SK-N-SH treated with all-trans-retinoic acid at 6 μM for 48 hours (cell line): ENCODE data around the gene COX5A.
A peak's percentile ranks its signal among the peaks of the same experiment; 100 is the strongest.
"Not testable (repeated sequence)": the region's sequence is repeated elsewhere in the genome, so short reads cannot be mapped to it uniquely, and the experiment has no call there.

ENCODE experiments used
- ATAC-seq: fragments of 200-7000 bp; cut with Tn5 transposase; 3 replicates; pipeline ENCODE4 v1.9.1; 2020; ENCODE audit warnings: mild to moderate bottlenecking, moderate library complexity
- ARNTL ChIP-seq: fragments of 450-650 bp; formaldehyde crosslinking; IDR thresholded peaks from 2 replicates; pipeline ENCODE4 v1.5.0; 2020; ENCODE audit warnings: low read depth, mild to moderate bottlenecking, moderate library complexity, borderline replicate concordance
- BACH2 ChIP-seq: fragments of 250-450 bp; sonication (Bioruptor Pico); IDR thresholded peaks from 2 replicates; pipeline ENCODE4 v1.9.0; 2021; ENCODE audit warnings: mild to moderate bottlenecking, borderline replicate concordance
- CREB5 ChIP-seq: fragments of 250-450 bp; sonication (Bioruptor Pico); IDR thresholded peaks from 2 replicates; pipeline ENCODE4 v1.5.1; 2020; ENCODE audit warnings: low read depth, mild to moderate bottlenecking, moderate library complexity
- CSDC2 ChIP-seq: fragments of 250-450 bp; sonication (Bioruptor Pico); IDR thresholded peaks from 2 replicates; pipeline ENCODE4 v1.5.0; 2020; ENCODE audit warnings: mild to moderate bottlenecking, moderate library complexity
- CSRNP3 ChIP-seq: fragments of 250-450 bp; sonication (Bioruptor Pico); IDR thresholded peaks from 2 replicates; pipeline ENCODE4 v1.5.1; 2021; ENCODE audit warnings: mild to moderate bottlenecking, moderate library complexity
- ESRRG ChIP-seq: fragments of 250-450 bp; sonication (Bioruptor Pico); IDR thresholded peaks from 2 replicates; pipeline ENCODE4 v1.6.1; 2021; ENCODE audit warnings: mild to moderate bottlenecking
- GLIS3 ChIP-seq: fragments of 250-450 bp; sonication (Bioruptor Pico); IDR thresholded peaks from 2 replicates; pipeline ENCODE4 v1.5.0; 2020; ENCODE audit warnings: mild to moderate bottlenecking, moderate library complexity
- OSR1 ChIP-seq: fragments of 250-450 bp; sonication (Bioruptor Pico); IDR thresholded peaks from 2 replicates; pipeline ENCODE4 v1.8.0; 2022; ENCODE audit warnings: moderate library complexity, mild to moderate bottlenecking, inconsistent platforms
- PATZ1 ChIP-seq: fragments of 250-450 bp; sonication (Bioruptor Pico); IDR thresholded peaks from 2 replicates; pipeline ENCODE4 v1.8.0; 2020; ENCODE audit warnings: mild to moderate bottlenecking, moderate library complexity, borderline replicate concordance
- POU6F1 ChIP-seq: fragments of 250-450 bp; sonication (Bioruptor Pico); IDR thresholded peaks from 2 replicates; pipeline ENCODE4 v1.8.0; 2021; ENCODE audit warnings: low read depth, mild to moderate bottlenecking, moderate library complexity, borderline replicate concordance
- PPARA ChIP-seq: fragments of 250-450 bp; sonication (Bioruptor Pico); IDR thresholded peaks from 2 replicates; pipeline ENCODE4 v1.5.0; 2020; ENCODE audit warnings: mild to moderate bottlenecking, borderline replicate concordance
- RARB ChIP-seq: fragments of 250-450 bp; sonication (Bioruptor Pico); IDR thresholded peaks from 2 replicates; pipeline ENCODE4 v1.8.0; 2021; ENCODE audit warnings: mild to moderate bottlenecking, moderate library complexity
- SNAI2 ChIP-seq: fragments of 250-450 bp; sonication (Bioruptor Pico); IDR thresholded peaks from 2 replicates; pipeline ENCODE4 v1.5.0; 2020; ENCODE audit warnings: mild to moderate bottlenecking, moderate library complexity
- TOX ChIP-seq: fragments of 250-450 bp; sonication (Bioruptor Pico); IDR thresholded peaks from 2 replicates; pipeline ENCODE4 v1.8.0; 2021; ENCODE audit warnings: mild to moderate bottlenecking, moderate library complexity, borderline replicate concordance
- TSHZ2 ChIP-seq: fragments of 250-450 bp; sonication (Bioruptor Pico); IDR thresholded peaks from 2 replicates; pipeline ENCODE4 v1.5.0; 2020; ENCODE audit warnings: mild to moderate bottlenecking, moderate library complexity
- ZC3H10 ChIP-seq: fragments of 250-450 bp; sonication (Bioruptor Pico); IDR thresholded peaks from 2 replicates; pipeline ENCODE4 v1.5.1; 2021; ENCODE audit warnings: mild to moderate bottlenecking, moderate library complexity
- ZFP3 ChIP-seq: fragments of 250-450 bp; sonication (Bioruptor Pico); IDR thresholded peaks from 2 replicates; pipeline ENCODE4 v1.5.0; 2020; ENCODE audit warnings: mild to moderate bottlenecking, moderate library complexity
- ZFP30 ChIP-seq: fragments of 450-650 bp; formaldehyde crosslinking; IDR thresholded peaks from 2 replicates; pipeline ENCODE4 v1.5.0; 2022; ENCODE audit warnings: mild to moderate bottlenecking, moderate library complexity
- ZNF565 ChIP-seq: fragments of 450-650 bp; formaldehyde crosslinking; conservative IDR thresholded peaks from 2 replicates; pipeline ENCODE4 v1.5.0; 2020; ENCODE audit warnings: low read depth, mild to moderate bottlenecking, moderate library complexity
- ZNF70 ChIP-seq: fragments of 450-650 bp; formaldehyde crosslinking; IDR thresholded peaks from 2 replicates; pipeline ENCODE4 v1.5.0; 2020; ENCODE audit warnings: mild to moderate bottlenecking, moderate library complexity
- ZNF8 ChIP-seq: fragments of 450-650 bp; formaldehyde crosslinking; IDR thresholded peaks from 2 replicates; pipeline ENCODE4 v1.5.0; 2020; ENCODE audit warnings: mild to moderate bottlenecking, moderate library complexity

Gene COX5A

GRCh38 chr15:74890665-74890960, 47.3 kb downstream of the COX5A start:
- ATAC-seq, result no peak
- no peak for TF ChIP-seq ESRRG (CRISPR knock-in tag)
- no peak for TF ChIP-seq POU6F1
- TF ChIP-seq GLIS3 (CRISPR knock-in tag), result no peak
- TF ChIP-seq SNAI2 (CRISPR knock-in tag), result no peak
- TF ChIP-seq PATZ1, result no peak
- no peak for TF ChIP-seq ZNF565 (CRISPR knock-in tag)
- TF ChIP-seq BACH2 (CRISPR knock-in tag), result no peak
- no peak for TF ChIP-seq RARB (CRISPR knock-in tag)
- TF ChIP-seq ARNTL, result no peak
- no peak for TF ChIP-seq ZC3H10 (CRISPR knock-in tag)
- TF ChIP-seq OSR1 (CRISPR knock-in tag), result no peak
- TF ChIP-seq CREB5 (CRISPR knock-in tag), result no peak
- TF ChIP-seq, all 23 proteins: peak for 0

GRCh38 chr15:74889883-74890664, 47.8 kb downstream of the COX5A start, which contains the start of gene MPI:
MPI (plus strand) TSS chr15:74890042; CDS start chr15:74890074, 32 bp downstream.
- peak; percentile 99 for ATAC-seq
- TF ChIP-seq CSDC2 (CRISPR knock-in tag) (0 out of 2 replicates have a peak, but pooled peaks have one; percentile 33), ZNF8 (no peak)

GRCh38 chr15:74889390-74889882, 48.4 kb downstream of the COX5A start:
- peak; percentile 46 for ATAC-seq
- TF ChIP-seq GLIS3 (CRISPR knock-in tag) (no peak), ZNF70 (CRISPR knock-in tag) (no peak), PATZ1 (no peak), CSDC2 (CRISPR knock-in tag) (no peak), ZFP30 (CRISPR knock-in tag) (no peak), TOX (no peak), PPARA (CRISPR knock-in tag) (no peak), ZNF8 (no peak), ESRRG (CRISPR knock-in tag) (no peak)

- TF ChIP-seq SNAI2 (CRISPR knock-in tag) (no peak), ZFP30 (CRISPR knock-in tag) (no peak), GLIS3 (CRISPR knock-in tag) (no peak), CSRNP3 (CRISPR knock-in tag) (no peak), ZFP3 (CRISPR knock-in tag) (no peak), ZNF70 (CRISPR knock-in tag) (no peak), CREB5 (CRISPR knock-in tag) (no peak), TSHZ2 (no peak), OSR1 (CRISPR knock-in tag) (no peak)
- ATAC-seq, result no peak
Observed at GRCh38 chr15:74888716-74889115, 49.2 kb downstream of the COX5A start.

- ATAC-seq, result not testable (repeated sequence)
Observed at GRCh38 chr15:74887537-74888193, 50.2 kb downstream of the COX5A start.
